B cell (primary cell): ENCODE measurements around the gene LRSAM1. TPM values are rescaled to one million over a fixed set of nuclear protein-coding genes. Genes with fewer than 3 reads are reported as not detected.

Experiments used
- ATAC-seq: fragments of 200-7000 bp; cut with Tn5 transposase; one replicate; pipeline ENCODE4 v1.10.0; 2021; ENCODE audit warnings: low read depth, mild to moderate bottlenecking, moderate number of reproducible peaks, moderate library complexity
- CTCF ChIA-PET: fragments of 350-600 bp; sonication (Branson Sonifier 250); formaldehyde crosslinking; loops from one replicate; lab custom pipeline; 2021; ENCODE audit warnings: antibody characterized with exemption, inconsistent platforms; lab: Charles Lee
- POLR2A ChIA-PET: fragments of 350-600 bp; sonication (Branson Sonifier 250); formaldehyde crosslinking; loops from one replicate; lab custom pipeline; 2021; ENCODE audit warnings: antibody characterized with exemption; lab: Charles Lee
- DNase-seq: peaks from one replicate; pipeline ENCODE4 v3.0.0; 2013
- H2AFZ ChIP-seq: 2 replicates; pipeline ENCODE4 v1.6.1; 2012; ENCODE audit warnings: mild to moderate bottlenecking, low read depth, low read length; ENCODE audit not compliant: insufficient read depth, poor library complexity, severe bottlenecking
- H3K27ac ChIP-seq, 2 donors: 1 replicate in 1 of 2; 2 replicates in 1 of 2; pipeline ENCODE4 v1.5.1; 2012 to 2013; ENCODE audit warnings: low read length in 2 of 2, mild to moderate bottlenecking in 2 of 2, moderate library complexity in 1 of 2
- H3K27me3 ChIP-seq, 4 experiments: fragments of 200-600 bp in 1 of 4; sonication (generic) in 1 of 4; replicated peaks in 1 of 4; 1 replicate in 2 of 4; 2 replicates in 2 of 4; pipeline versions ENCODE4 v1.6.1 to v1.7.0; 2013 to 2016; ENCODE audit warnings: low read length in 3 of 4, mild to moderate bottlenecking in 2 of 4, mixed read lengths in 1 of 4, moderate library complexity in 1 of 4; ENCODE audit not compliant: insufficient read depth in 4 of 4, control insufficient read depth in 3 of 4; ENCODE audit errors: control extremely low read depth in 1 of 4
- H3K36me3 ChIP-seq, 2 experiments: replicated peaks in 1 of 2; 1 replicate in 1 of 2; 2 replicates in 1 of 2; pipeline versions ENCODE4 v1.6.1 to v1.7.1; 2013; ENCODE audit warnings: low read length in 1 of 2; ENCODE audit not compliant: insufficient read depth in 2 of 2, control insufficient read depth in 1 of 2; ENCODE audit errors: control extremely low read depth in 1 of 2, extremely low read depth in 1 of 2
- H3K4me1 ChIP-seq, 2 donors: fragments of 200-600 bp in 1 of 2; sonication (generic) in 1 of 2; 1 replicate in 1 of 2; 2 replicates in 1 of 2; pipeline versions ENCODE4 v1.5.1 to v1.6.1; 2013 to 2017; ENCODE audit warnings: low read length in 2 of 2; ENCODE audit not compliant: control insufficient read depth in 2 of 2, insufficient read depth in 2 of 2
- H3K4me2 ChIP-seq: replicated peaks from 2 replicates; pipeline ENCODE3; 2012; ENCODE audit warnings: mild to moderate bottlenecking, low read depth, low read length; ENCODE audit not compliant: poor library complexity, severe bottlenecking
- H3K4me3 ChIP-seq, 5 experiments: fragments of 200-600 bp in 1 of 5; sonication (generic) in 1 of 5; 1 replicate in 3 of 5; 2 replicates in 2 of 5; pipeline versions ENCODE4 v1.5.1 to v1.7.0; 2011 to 2016; ENCODE audit warnings: low read length in 4 of 5, mild to moderate bottlenecking in 4 of 5, low read depth in 2 of 5, control low read depth in 1 of 5, moderate library complexity in 1 of 5; ENCODE audit not compliant: insufficient read depth in 1 of 5; ENCODE audit errors: control extremely low read depth in 1 of 5, extremely low read depth in 1 of 5
- H3K79me2 ChIP-seq: fragments of 200-600 bp; sonication (generic); one replicate; pipeline ENCODE4 v1.6.0; 2016; ENCODE audit warnings: low read length; ENCODE audit not compliant: control insufficient read depth, insufficient read depth
- H3K9ac ChIP-seq: fragments of 200-600 bp; sonication (generic); 2 replicates; pipeline ENCODE4 v1.6.1; 2017; ENCODE audit warnings: mild to moderate bottlenecking, low read length, moderate library complexity
- H3K9me3 ChIP-seq, 3 donors: one replicate each; pipeline versions ENCODE4 v1.6.1 to v1.7.1; 2013; ENCODE audit warnings: low read length in 2 of 3; ENCODE audit not compliant: control insufficient read depth in 2 of 3, insufficient read depth in 1 of 3; ENCODE audit errors: control extremely low read depth in 1 of 3
- H4K20me1 ChIP-seq: 2 replicates; pipeline ENCODE4 v1.6.0; 2012; ENCODE audit warnings: mild to moderate bottlenecking, low read length; ENCODE audit not compliant: insufficient read depth, control insufficient read depth, poor library complexity, severe bottlenecking
- H3K27ac Mint-ChIP-seq: one replicate; pipeline ENCODE4 v1.8.0; 2021; ENCODE audit warnings: mixed read lengths
- H3K27me3 Mint-ChIP-seq: one replicate; pipeline ENCODE4 v1.8.0; 2021; ENCODE audit warnings: mixed read lengths
- H3K4me1 Mint-ChIP-seq: one replicate; pipeline ENCODE4 v1.8.0; 2021; ENCODE audit warnings: mixed read lengths
- H3K4me3 Mint-ChIP-seq: one replicate; pipeline ENCODE4 v1.8.0; 2021; ENCODE audit warnings: mixed read lengths
- H3K9me3 Mint-ChIP-seq: one replicate; pipeline ENCODE4 v1.8.0; 2022; ENCODE audit warnings: mixed read lengths; ENCODE audit not compliant: insufficient read depth
- EZH2 ChIP-seq: IDR thresholded peaks from 2 replicates; pipeline ENCODE4 v1.6.1; 2012; ENCODE audit warnings: borderline replicate concordance, low read depth, mild to moderate bottlenecking, moderate library complexity, low read length; ENCODE audit not compliant: insufficient read depth, poor library complexity, severe bottlenecking
- WGBS: methylation state at CpG from one replicate; pipeline ENCODE4 v1.1.5; 2013; ENCODE audit warnings: missing lambda C conversion rate; ENCODE audit not compliant: insufficient coverage; 5-methylcytosine and 5-hydroxymethylcytosine counted together
- intact Hi-C: fragments of 100-400 bp; cut with micrococcal nuclease; formaldehyde crosslinking; loops from one replicate; pipeline ENCODE4 v1.10.0; 2022
- polyA plus RNA-seq: library from polyadenylated mRNA; depleted of rRNA; stranded (reverse); fragments of >200 nt; gene quantifications from 2 replicates; pipeline ENCODE4 v1.2.3, GENCODE V29; 2012
- total RNA-seq, 2 donors: library from RNA; stranded (reverse); fragments of 120-200 nt in 1 of 2; gene quantifications; 1 replicate in 1 of 2; 2 replicates in 1 of 2; pipeline versions ENCODE4 v1.2.3 to v1.2.4, GENCODE V29; 2013 to 2022
- TF ChIP-seq, protein P1 (sequence below): fragments of 200-600 bp; IDR thresholded peaks from one replicate; pipeline ENCODE4 v1.8.0; 2022; ENCODE audit warnings: antibody characterized with exemption, mild to moderate bottlenecking

Gene LRSAM1
- total and polyA plus RNA-seq, 2 donors (not counting 1 experiment from before 2014, with no cell fraction given): 30.6 to 39.8 TPM

- Histone ChIP-seq H3K36me3 (no peaks in the 10 kb centered on the region), H2AFZ (no peak overlapping the region), H3K27me3 (no peaks in the 10 kb centered on the region), H3K9me3 (no peaks in the 10 kb centered on the region), H3K79me2 (peaks cover 3% of the 10 kb centered on the region), H3K4me3 (no peak overlapping the region), H3K4me1 (peaks cover 3 to 9% of the 10 kb centered on the region in 2 donors), H3K27ac (no peak overlapping the region), H3K4me2 (no peak overlapping the region), H3K9ac (no peak overlapping the region), H4K20me1 (no peaks in the 10 kb centered on the region)
- H3K27me3 Mint-ChIP-seq: no peaks in the 10 kb centered on the region
- ATAC-seq (no peak), DNase-seq (no peak)
- CTCF ChIA-PET: interaction anchor here (1.1 kb wide), 2 partner anchors 17 to 19 kb away, joined by 5 to 6 read pairs; partner anchors contain the start of gene SLC2A8
- POLR2A ChIA-PET: no interaction called here
- TF ChIP-seq, protein P1, sequence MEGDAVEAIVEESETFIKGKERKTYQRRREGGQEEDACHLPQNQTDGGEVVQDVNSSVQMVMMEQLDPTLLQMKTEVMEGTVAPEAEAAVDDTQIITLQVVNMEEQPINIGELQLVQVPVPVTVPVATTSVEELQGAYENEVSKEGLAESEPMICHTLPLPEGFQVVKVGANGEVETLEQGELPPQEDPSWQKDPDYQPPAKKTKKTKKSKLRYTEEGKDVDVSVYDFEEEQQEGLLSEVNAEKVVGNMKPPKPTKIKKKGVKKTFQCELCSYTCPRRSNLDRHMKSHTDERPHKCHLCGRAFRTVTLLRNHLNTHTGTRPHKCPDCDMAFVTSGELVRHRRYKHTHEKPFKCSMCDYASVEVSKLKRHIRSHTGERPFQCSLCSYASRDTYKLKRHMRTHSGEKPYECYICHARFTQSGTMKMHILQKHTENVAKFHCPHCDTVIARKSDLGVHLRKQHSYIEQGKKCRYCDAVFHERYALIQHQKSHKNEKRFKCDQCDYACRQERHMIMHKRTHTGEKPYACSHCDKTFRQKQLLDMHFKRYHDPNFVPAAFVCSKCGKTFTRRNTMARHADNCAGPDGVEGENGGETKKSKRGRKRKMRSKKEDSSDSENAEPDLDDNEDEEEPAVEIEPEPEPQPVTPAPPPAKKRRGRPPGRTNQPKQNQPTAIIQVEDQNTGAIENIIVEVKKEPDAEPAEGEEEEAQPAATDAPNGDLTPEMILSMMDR: no peak
- no peak for TF ChIP-seq EZH2
- H3K4me1 Mint-ChIP-seq: peaks cover 13% of the 10 kb centered on the region
- no peak overlapping the region for H3K27ac Mint-ChIP-seq
- no peaks in the 10 kb centered on the region for H3K9me3 Mint-ChIP-seq
- H3K4me3 Mint-ChIP-seq: no peak overlapping the region
- WGBS: no CpG with 5 or more reads among the region's 1 CpG
- intact Hi-C loops: no loop called here
These were observed 35.7 kb upstream of the LRSAM1 start for GRCh38 chr9:127415657-127416056.

- Histone ChIP-seq H2AFZ (no peak overlapping the region), H3K27ac (no peak overlapping the region), H3K4me1 (peaks cover 0 to 5% of the 10 kb centered on the region in 2 donors), H3K9me3 (no peaks in the 10 kb centered on the region), H3K79me2 (peaks cover 6% of the 10 kb centered on the region), H4K20me1 (no peaks in the 10 kb centered on the region), H3K9ac (no peak overlapping the region), H3K36me3 (no peaks in the 10 kb centered on the region), H3K4me2 (no peak overlapping the region), H3K27me3 (no peaks in the 10 kb centered on the region), H3K4me3 (no peak overlapping the region)
- ChIA-PET CTCF (interaction anchor here (1.1 to 1.6 kb wide), 3 partner anchors 21 to 203 kb away, joined by 5 to 8 read pairs (median 7); partner anchors contain the start of gene SLC2A8), POLR2A (no interaction called here)
- H3K27me3 Mint-ChIP-seq: no peaks in the 10 kb centered on the region
- H3K4me1 Mint-ChIP-seq: peaks cover 5% of the 10 kb centered on the region
- H3K4me3 Mint-ChIP-seq: peak overlapping the region; percentile 15
- no peak for ATAC-seq
- no peak for DNase-seq
- 93% methylated on average over 9 of the region's 15 CpGs for WGBS
- no peaks in the 10 kb centered on the region for H3K9me3 Mint-ChIP-seq
- H3K27ac Mint-ChIP-seq: no peak overlapping the region
- intact Hi-C loops: no loop called here
- TF ChIP-seq, protein P1: no peak
- TF ChIP-seq EZH2: no peak
These were observed 33.9 kb upstream of the LRSAM1 start for GRCh38 chr9:127417131-127418036.
